ENCODE data around the gene YIPF1.

DNA sequence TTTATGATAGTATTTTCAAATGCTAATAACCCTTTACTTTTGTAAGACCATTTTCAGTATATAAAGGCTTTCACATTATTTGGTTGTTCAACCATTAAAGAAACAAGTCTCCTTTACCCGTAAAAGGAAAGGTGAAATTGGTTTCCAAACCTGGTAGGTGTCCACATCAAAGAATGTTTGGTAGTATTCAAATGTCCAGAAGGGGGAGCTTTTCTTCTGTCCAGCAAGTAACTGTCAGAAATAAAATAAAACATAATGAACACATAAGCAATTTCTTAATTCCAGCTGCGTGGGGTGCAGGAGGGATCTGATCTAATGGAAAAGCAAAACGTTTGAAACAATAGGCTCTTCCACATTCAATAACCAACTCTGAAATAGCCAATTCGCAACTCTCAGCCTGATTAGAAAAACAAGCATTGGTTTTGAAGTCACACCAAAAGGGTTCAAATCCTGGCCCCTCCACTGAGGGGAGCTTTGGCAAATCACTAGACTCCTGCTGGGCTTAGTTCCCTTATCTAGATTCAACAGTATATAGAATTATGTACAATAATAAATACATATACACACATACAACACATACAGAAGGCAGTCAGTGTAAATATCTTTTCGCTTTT lies 11.0 kb downstream of the YIPF1 start:
- TF ChIP-seq NRF1 (IDR thresholded peaks at IDR 0.05; ENCODE audit: low read depth, low read length) (no peak), EP300 (IDR thresholded peaks at IDR 0.05; ENCODE audit: borderline replicate concordance in 1 of 2, low read depth in 1 of 2, low read length in 1 of 2) (no peak), RCOR1 (IDR thresholded peaks at IDR 0.05; ENCODE audit: low read length) (no peak), POLR2AphosphoS5 (IDR thresholded peaks at IDR 0.05; ENCODE audit: low read depth, low read length) (no peak), GATA2 (CRISPR knock-in tag; IDR thresholded peaks at IDR 0.05) (no peak), JUND (IDR thresholded peaks at IDR 0.05) (no peak)
- TF ChIP-seq, protein P1, sequence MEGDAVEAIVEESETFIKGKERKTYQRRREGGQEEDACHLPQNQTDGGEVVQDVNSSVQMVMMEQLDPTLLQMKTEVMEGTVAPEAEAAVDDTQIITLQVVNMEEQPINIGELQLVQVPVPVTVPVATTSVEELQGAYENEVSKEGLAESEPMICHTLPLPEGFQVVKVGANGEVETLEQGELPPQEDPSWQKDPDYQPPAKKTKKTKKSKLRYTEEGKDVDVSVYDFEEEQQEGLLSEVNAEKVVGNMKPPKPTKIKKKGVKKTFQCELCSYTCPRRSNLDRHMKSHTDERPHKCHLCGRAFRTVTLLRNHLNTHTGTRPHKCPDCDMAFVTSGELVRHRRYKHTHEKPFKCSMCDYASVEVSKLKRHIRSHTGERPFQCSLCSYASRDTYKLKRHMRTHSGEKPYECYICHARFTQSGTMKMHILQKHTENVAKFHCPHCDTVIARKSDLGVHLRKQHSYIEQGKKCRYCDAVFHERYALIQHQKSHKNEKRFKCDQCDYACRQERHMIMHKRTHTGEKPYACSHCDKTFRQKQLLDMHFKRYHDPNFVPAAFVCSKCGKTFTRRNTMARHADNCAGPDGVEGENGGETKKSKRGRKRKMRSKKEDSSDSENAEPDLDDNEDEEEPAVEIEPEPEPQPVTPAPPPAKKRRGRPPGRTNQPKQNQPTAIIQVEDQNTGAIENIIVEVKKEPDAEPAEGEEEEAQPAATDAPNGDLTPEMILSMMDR (IDR thresholded peaks at IDR 0.05) = peak; percentile 82
- TF ChIP-seq, protein P2, sequence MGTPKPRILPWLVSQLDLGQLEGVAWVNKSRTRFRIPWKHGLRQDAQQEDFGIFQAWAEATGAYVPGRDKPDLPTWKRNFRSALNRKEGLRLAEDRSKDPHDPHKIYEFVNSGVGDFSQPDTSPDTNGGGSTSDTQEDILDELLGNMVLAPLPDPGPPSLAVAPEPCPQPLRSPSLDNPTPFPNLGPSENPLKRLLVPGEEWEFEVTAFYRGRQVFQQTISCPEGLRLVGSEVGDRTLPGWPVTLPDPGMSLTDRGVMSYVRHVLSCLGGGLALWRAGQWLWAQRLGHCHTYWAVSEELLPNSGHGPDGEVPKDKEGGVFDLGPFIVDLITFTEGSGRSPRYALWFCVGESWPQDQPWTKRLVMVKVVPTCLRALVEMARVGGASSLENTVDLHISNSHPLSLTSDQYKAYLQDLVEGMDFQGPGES (IDR thresholded peaks at IDR 0.05; ENCODE audit: low read depth, low read length) = no peak
- TF ChIP-seq, protein P3, sequence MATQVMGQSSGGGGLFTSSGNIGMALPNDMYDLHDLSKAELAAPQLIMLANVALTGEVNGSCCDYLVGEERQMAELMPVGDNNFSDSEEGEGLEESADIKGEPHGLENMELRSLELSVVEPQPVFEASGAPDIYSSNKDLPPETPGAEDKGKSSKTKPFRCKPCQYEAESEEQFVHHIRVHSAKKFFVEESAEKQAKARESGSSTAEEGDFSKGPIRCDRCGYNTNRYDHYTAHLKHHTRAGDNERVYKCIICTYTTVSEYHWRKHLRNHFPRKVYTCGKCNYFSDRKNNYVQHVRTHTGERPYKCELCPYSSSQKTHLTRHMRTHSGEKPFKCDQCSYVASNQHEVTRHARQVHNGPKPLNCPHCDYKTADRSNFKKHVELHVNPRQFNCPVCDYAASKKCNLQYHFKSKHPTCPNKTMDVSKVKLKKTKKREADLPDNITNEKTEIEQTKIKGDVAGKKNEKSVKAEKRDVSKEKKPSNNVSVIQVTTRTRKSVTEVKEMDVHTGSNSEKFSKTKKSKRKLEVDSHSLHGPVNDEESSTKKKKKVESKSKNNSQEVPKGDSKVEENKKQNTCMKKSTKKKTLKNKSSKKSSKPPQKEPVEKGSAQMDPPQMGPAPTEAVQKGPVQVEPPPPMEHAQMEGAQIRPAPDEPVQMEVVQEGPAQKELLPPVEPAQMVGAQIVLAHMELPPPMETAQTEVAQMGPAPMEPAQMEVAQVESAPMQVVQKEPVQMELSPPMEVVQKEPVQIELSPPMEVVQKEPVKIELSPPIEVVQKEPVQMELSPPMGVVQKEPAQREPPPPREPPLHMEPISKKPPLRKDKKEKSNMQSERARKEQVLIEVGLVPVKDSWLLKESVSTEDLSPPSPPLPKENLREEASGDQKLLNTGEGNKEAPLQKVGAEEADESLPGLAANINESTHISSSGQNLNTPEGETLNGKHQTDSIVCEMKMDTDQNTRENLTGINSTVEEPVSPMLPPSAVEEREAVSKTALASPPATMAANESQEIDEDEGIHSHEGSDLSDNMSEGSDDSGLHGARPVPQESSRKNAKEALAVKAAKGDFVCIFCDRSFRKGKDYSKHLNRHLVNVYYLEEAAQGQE (IDR thresholded peaks at IDR 0.05; ENCODE audit: low read depth, low read length) = no peak
- TF ChIP-seq, protein P4, sequence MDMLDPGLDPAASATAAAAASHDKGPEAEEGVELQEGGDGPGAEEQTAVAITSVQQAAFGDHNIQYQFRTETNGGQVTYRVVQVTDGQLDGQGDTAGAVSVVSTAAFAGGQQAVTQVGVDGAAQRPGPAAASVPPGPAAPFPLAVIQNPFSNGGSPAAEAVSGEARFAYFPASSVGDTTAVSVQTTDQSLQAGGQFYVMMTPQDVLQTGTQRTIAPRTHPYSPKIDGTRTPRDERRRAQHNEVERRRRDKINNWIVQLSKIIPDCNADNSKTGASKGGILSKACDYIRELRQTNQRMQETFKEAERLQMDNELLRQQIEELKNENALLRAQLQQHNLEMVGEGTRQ (IDR thresholded peaks at IDR 0.05; ENCODE audit: borderline replicate concordance, low read depth, low read length) = no peak
